HCT116 (cell line): ENCODE measurements around the gene PRLHR. TPM values are rescaled to one million over a fixed set of nuclear protein-coding genes. Genes with fewer than 3 reads are reported as not detected.

ENCODE experiments used
- ATAC-seq: fragments of 200-7000 bp; cut with Tn5 transposase; 2 replicates; pipeline ENCODE4 v1.9.1; 2020; ENCODE audit warnings: mild to moderate bottlenecking, moderate library complexity
- BruUV-seq: library from RNA; stranded (reverse); fragments of 400-500 nt; replicated peaks from 2 replicates; lab custom pipeline; 2021; lab: Mats Ljungman, UMichigan
- CTCF ChIA-PET: fragments of 300-600 bp; sonication (Branson Sonifier 250); formaldehyde crosslinking; loops from one replicate; lab custom pipeline; 2021; ENCODE audit warnings: antibody characterized with exemption; lab: Charles Lee
- POLR2A ChIA-PET: fragments of 300-600, 350-600 bp; sonication (Branson Sonifier 250); formaldehyde crosslinking; loops from one replicate; lab custom pipeline; 2021; ENCODE audit warnings: antibody characterized with exemption; lab: Charles Lee
- RAD21 ChIA-PET, 2 experiments: fragments of 300-600 bp; sonication (Branson Sonifier 250); formaldehyde crosslinking; loops; one replicate each; lab custom pipeline; 2023; ENCODE audit warnings: low total read pairs in 2 of 2; ENCODE audit not compliant: uncharacterized antibody in 2 of 2, unreplicated experiment in 2 of 2, low non-redundant PET in 1 of 2; lab: Charles Lee
- DNase-seq: peaks from one replicate; pipeline ENCODE4 v3.0.0-alpha.2; 2010; ENCODE audit warnings: low read depth, low spot score
- H2AFZ ChIP-seq: fragments of 200-600 bp; shearing (Covaris generic), sonication (generic); 2 replicates; pipeline ENCODE4 v1.6.1; 2017; ENCODE audit warnings: low read depth, mixed run types, mixed read lengths, antibody characterized with exemption, low read length; ENCODE audit not compliant: poor library complexity, severe bottlenecking
- H3K27ac ChIP-seq: 2 replicates; pipeline ENCODE4 v1.5.1; 2012; ENCODE audit warnings: low read depth, low read length
- H3K27me3 ChIP-seq: fragments of 200-600 bp; sonication (generic); 2 replicates; pipeline ENCODE4 v1.6.1; 2016; ENCODE audit warnings: mixed run types, low read length, mixed read lengths; ENCODE audit not compliant: insufficient read depth
- H3K36me3 ChIP-seq, 2 experiments: fragments of 200-500 bp in 1 of 2; fragments of 200-600 bp in 1 of 2; sonication (Bioruptor generic) in 1 of 2; sonication (generic) in 1 of 2; 2 replicates each; pipeline versions ENCODE4 v1.5.1 to v1.6.1; 2014 to 2016; ENCODE audit warnings: low read length in 2 of 2, inconsistent platforms in 1 of 2, mixed read lengths in 1 of 2, mixed run types in 1 of 2; ENCODE audit not compliant: insufficient read depth in 2 of 2, control insufficient read depth in 1 of 2
- H3K4me1 ChIP-seq, 2 experiments: fragments of 200-600 bp in 1 of 2; sonication (generic) in 1 of 2; 2 replicates each; pipeline versions ENCODE4 v1.5.1 to v1.6.1; 2012 to 2017; ENCODE audit warnings: low read length in 2 of 2, inconsistent platforms in 1 of 2, mild to moderate bottlenecking in 1 of 2, mixed read lengths in 1 of 2, mixed run types in 1 of 2, moderate library complexity in 1 of 2; ENCODE audit not compliant: insufficient read depth in 2 of 2, control insufficient read depth in 1 of 2
- H3K4me2 ChIP-seq: fragments of 200-600 bp; sonication (generic); 2 replicates; pipeline ENCODE4 v1.6.1; 2017; ENCODE audit warnings: mixed run types, low read length, mixed read lengths
- H3K4me3 ChIP-seq, 2 experiments: fragments of 200-600 bp in 1 of 2; sonication (generic) in 1 of 2; replicated peaks in 1 of 2; 2 replicates each; pipeline ENCODE4 v1.5.1; 2011 to 2016; ENCODE audit warnings: low read length in 2 of 2, control low read depth in 1 of 2, low read depth in 1 of 2, mild to moderate bottlenecking in 1 of 2, mixed read lengths in 1 of 2, mixed run types in 1 of 2
- H3K79me2 ChIP-seq: fragments of 200-600 bp; sonication (generic); 2 replicates; pipeline ENCODE4 v1.6.1; 2017; ENCODE audit warnings: mild to moderate bottlenecking, mixed run types, low read length, moderate library complexity, mixed read lengths; ENCODE audit not compliant: insufficient read depth
- H3K9ac ChIP-seq: fragments of 200-600 bp; sonication (generic); 2 replicates; pipeline ENCODE4 v1.6.1; 2016; ENCODE audit warnings: low read length, mixed read lengths
- H3K9me2 ChIP-seq: fragments of 200-600 bp; sonication (generic), shearing (Covaris generic); 2 replicates; pipeline ENCODE4 v1.6.1; 2017; ENCODE audit warnings: mixed run types, mild to moderate bottlenecking, moderate library complexity; ENCODE audit not compliant: insufficient read depth
- H3K9me3 ChIP-seq, 2 experiments: fragments of 200-500 bp in 1 of 2; fragments of 200-600 bp in 1 of 2; sonication (Bioruptor generic) in 1 of 2; sonication (generic) in 1 of 2; 2 replicates each; pipeline ENCODE4 v1.6.1; 2014 to 2017; ENCODE audit warnings: low read length in 2 of 2, mixed read lengths in 2 of 2, inconsistent platforms in 1 of 2, low read depth in 1 of 2, mild to moderate bottlenecking in 1 of 2, mixed run types in 1 of 2, moderate library complexity in 1 of 2; ENCODE audit not compliant: control insufficient read depth in 1 of 2, insufficient read depth in 1 of 2
- H4K20me1 ChIP-seq: fragments of 200-600 bp; sonication (generic), shearing (Covaris generic); 2 replicates; pipeline ENCODE4 v1.6.1; 2017; ENCODE audit warnings: mixed run types, mild to moderate bottlenecking, moderate library complexity; ENCODE audit not compliant: insufficient read depth
- ATF3 ChIP-seq: IDR thresholded peaks from 2 replicates; pipeline ENCODE4 v1.6.1; 2012
- EGR1 ChIP-seq: IDR thresholded peaks from 2 replicates; pipeline ENCODE4 v1.6.1; 2012; ENCODE audit warnings: low read depth
- EZH2 ChIP-seq: fragments of 200-600 bp; sonication (generic); IDR thresholded peaks from 2 replicates; pipeline ENCODE4 v1.6.1; 2017; ENCODE audit warnings: antibody characterized with exemption, mixed run types
- EZH2phosphoT487 ChIP-seq: fragments of 200-600 bp; IDR thresholded peaks from 2 replicates; pipeline ENCODE4 v1.6.1; 2018; ENCODE audit warnings: antibody characterized with exemption, borderline replicate concordance
- FOSL1 ChIP-seq: IDR thresholded peaks from 2 replicates; pipeline ENCODE4 v1.6.1; 2012; ENCODE audit warnings: low read depth
- JUND ChIP-seq: IDR thresholded peaks from 2 replicates; pipeline ENCODE4 v1.6.1; 2012
- RAD21 ChIP-seq: IDR thresholded peaks from 2 replicates; pipeline ENCODE4 v1.6.1; 2012; ENCODE audit warnings: low read depth, mild to moderate bottlenecking
- SIN3A ChIP-seq: IDR thresholded peaks from 2 replicates; pipeline ENCODE4 v1.6.1; 2012; ENCODE audit warnings: low read depth
- SP1 ChIP-seq: IDR thresholded peaks from 2 replicates; pipeline ENCODE4 v1.6.1; 2012; ENCODE audit warnings: low read depth
- TCF7L2 ChIP-seq: IDR thresholded peaks from 2 replicates; pipeline ENCODE4 v1.7.0; 2011; ENCODE audit warnings: borderline replicate concordance, inconsistent platforms; ENCODE audit not compliant: insufficient read depth, insufficient read length; ENCODE audit errors: extremely low read depth
- ZBTB33 ChIP-seq: IDR thresholded peaks from 2 replicates; pipeline ENCODE4 v1.6.1; 2011; ENCODE audit warnings: mild to moderate bottlenecking, low read length, moderate library complexity; ENCODE audit not compliant: insufficient replicate concordance; ENCODE audit errors: extremely low read depth
- ZFX ChIP-seq: fragments of 450-650 bp; IDR thresholded peaks from 2 replicates; pipeline ENCODE4 v1.6.1; 2017
- ZNF274 ChIP-seq: fragments of 200-500 bp; sonication (Bioruptor generic); IDR thresholded peaks from 2 replicates; pipeline ENCODE4 v1.6.1; 2014; ENCODE audit warnings: mild to moderate bottlenecking, low read depth, low read length, inconsistent platforms
- intact Hi-C: fragments of 100-400 bp; cut with micrococcal nuclease; formaldehyde crosslinking; loops from 2 replicates; pipeline ENCODE4 v1.10.0; 2022
- total RNA-seq: library from RNA; stranded (reverse); gene quantifications from one replicate; pipeline ENCODE4 v1.2.1, GENCODE V29; 2021; ENCODE audit not compliant: unreplicated experiment
- TF ChIP-seq, protein P1 (sequence below): IDR thresholded peaks from 2 replicates; pipeline ENCODE4 v1.6.1; 2012
- TF ChIP-seq, protein P2 (sequence below), 3 experiments: fragments of 200-600 bp in 1 of 3; sonication (generic) in 1 of 3; IDR thresholded peaks in 2 of 3; conservative IDR thresholded peaks in 1 of 3; 2 replicates each; pipeline ENCODE4 v1.5.1; 2012 to 2017; ENCODE audit warnings: low read depth in 2 of 3, low read length in 2 of 3, antibody characterized with exemption in 1 of 3, borderline replicate concordance in 1 of 3, control low read depth in 1 of 3, mild to moderate bottlenecking in 1 of 3, mixed read lengths in 1 of 3, mixed run types in 1 of 3, moderate library complexity in 1 of 3; ENCODE audit not compliant: insufficient read depth in 1 of 3

PRLHR gene
- total RNA-seq, 1 experiment from 2014 or later = not detected

DNA sequence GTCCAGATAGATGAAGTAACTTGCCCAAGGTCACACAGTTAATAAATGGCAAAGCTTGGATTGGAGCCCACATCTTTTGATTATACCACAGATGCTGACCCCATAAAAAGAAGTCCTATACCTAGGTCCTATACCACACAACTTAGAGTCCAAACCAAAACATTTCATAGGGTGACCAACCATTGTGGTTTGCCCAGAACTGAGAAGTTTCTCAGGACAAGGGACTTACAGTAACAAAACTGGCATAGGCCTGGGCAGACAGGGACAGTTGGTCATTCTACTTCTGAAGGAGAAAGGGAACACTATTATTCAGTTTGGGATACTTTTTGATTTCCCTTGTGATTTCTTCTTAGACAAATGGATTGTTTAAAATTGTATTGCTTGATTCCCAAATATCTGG, 32.9 kb upstream of the PRLHR start:
- Histone ChIP-seq H3K4me3 (no peak overlapping the region), H3K9me2 (no peaks in the 10 kb centered on the region), H4K20me1 (no peaks in the 10 kb centered on the region), H3K9me3 (no peaks in the 10 kb centered on the region), H3K9ac (no peak overlapping the region), H3K27ac (no peak overlapping the region), H3K4me2 (no peak overlapping the region), H3K79me2 (no peaks in the 10 kb centered on the region), H3K4me1 (no peaks in the 10 kb centered on the region), H3K36me3 (no peaks in the 10 kb centered on the region), H3K27me3 (peaks cover 67% of the 10 kb centered on the region), H2AFZ (no peak overlapping the region)
- RAD21 ChIA-PET = no interaction called here
- intact Hi-C loops = no loop called here
- TF ChIP-seq ZFX (no peak), JUND (no peak), EZH2phosphoT487 (no peak), RAD21 (no peak), FOSL1 (no peak), EZH2 (no peak), TCF7L2 (no peak), ZBTB33 (no peak), SIN3A (no peak), ZNF274 (no peak), EGR1 (no peak), SP1 (no peak), ATF3 (no peak)
- TF ChIP-seq, protein P1, sequence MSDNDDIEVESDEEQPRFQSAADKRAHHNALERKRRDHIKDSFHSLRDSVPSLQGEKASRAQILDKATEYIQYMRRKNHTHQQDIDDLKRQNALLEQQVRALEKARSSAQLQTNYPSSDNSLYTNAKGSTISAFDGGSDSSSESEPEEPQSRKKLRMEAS = no peak
- TF ChIP-seq, protein P2, sequence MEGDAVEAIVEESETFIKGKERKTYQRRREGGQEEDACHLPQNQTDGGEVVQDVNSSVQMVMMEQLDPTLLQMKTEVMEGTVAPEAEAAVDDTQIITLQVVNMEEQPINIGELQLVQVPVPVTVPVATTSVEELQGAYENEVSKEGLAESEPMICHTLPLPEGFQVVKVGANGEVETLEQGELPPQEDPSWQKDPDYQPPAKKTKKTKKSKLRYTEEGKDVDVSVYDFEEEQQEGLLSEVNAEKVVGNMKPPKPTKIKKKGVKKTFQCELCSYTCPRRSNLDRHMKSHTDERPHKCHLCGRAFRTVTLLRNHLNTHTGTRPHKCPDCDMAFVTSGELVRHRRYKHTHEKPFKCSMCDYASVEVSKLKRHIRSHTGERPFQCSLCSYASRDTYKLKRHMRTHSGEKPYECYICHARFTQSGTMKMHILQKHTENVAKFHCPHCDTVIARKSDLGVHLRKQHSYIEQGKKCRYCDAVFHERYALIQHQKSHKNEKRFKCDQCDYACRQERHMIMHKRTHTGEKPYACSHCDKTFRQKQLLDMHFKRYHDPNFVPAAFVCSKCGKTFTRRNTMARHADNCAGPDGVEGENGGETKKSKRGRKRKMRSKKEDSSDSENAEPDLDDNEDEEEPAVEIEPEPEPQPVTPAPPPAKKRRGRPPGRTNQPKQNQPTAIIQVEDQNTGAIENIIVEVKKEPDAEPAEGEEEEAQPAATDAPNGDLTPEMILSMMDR (IDR thresholded peaks at IDR 0.05 in 2 of 3, conservative IDR thresholded peaks at IDR 0.05 in 1 of 3; ENCODE audit: borderline replicate concordance in 1 of 3, insufficient read depth in 1 of 3, low read depth in 2 of 3, low read length in 2 of 3) = no peak
- CTCF ChIA-PET = interaction anchor here (3.8 kb wide), 1 partner anchor 13 kb away, joined by 13 read pairs; no protein-coding TSS in a partner anchor
- ATAC-seq = no peak
- no TSS peak for BruUV-seq
- DNase-seq = no peak
- POLR2A ChIA-PET = no interaction called here
